IPS DF 6.9 (cell line): ENCODE data around the gene ABTB2.

Experiments used
- DNase-seq: peaks from one replicate; pipeline ENCODE4 v3.0.0-alpha.2; 2013; ENCODE audit warnings: low read depth, low spot score
- H3K27ac ChIP-seq: one replicate; pipeline ENCODE4 v1.5.1; 2013; ENCODE audit warnings: low read length, control low read depth
- H3K27me3 ChIP-seq: 2 replicates; pipeline ENCODE4 v1.6.1; 2013; ENCODE audit warnings: mild to moderate bottlenecking, low read length; ENCODE audit not compliant: control insufficient read depth, insufficient read depth
- H3K36me3 ChIP-seq: 2 replicates; pipeline ENCODE4 v1.6.1; 2013; ENCODE audit warnings: low read length; ENCODE audit not compliant: control insufficient read depth, insufficient read depth
- H3K4me1 ChIP-seq: 2 replicates; pipeline ENCODE4 v1.6.1; 2013; ENCODE audit warnings: low read length; ENCODE audit not compliant: control insufficient read depth, insufficient read depth
- H3K4me3 ChIP-seq: 2 replicates; pipeline ENCODE4 v1.5.1; 2013; ENCODE audit warnings: mild to moderate bottlenecking, low read length
- H3K9me3 ChIP-seq: 2 replicates; pipeline ENCODE4 v1.6.1; 2013; ENCODE audit warnings: low read length, inconsistent platforms; ENCODE audit not compliant: control insufficient read depth, insufficient read depth
- WGBS: extraction: QIAGEN DNeasy Blood & Tissue Kit; methylation state at CpG from one replicate; pipeline ENCODE4 v1.1.7; 2013; ENCODE audit warnings: mixed read lengths, missing lambda C conversion rate; ENCODE audit not compliant: insufficient read length, insufficient coverage; 5-methylcytosine and 5-hydroxymethylcytosine counted together

ABTB2 gene

GRCh38 chr11:34357701-34358257, at the start of gene ABTB2:
TSS of gene ABTB2 (minus strand) at chr11:34358010.
- Histone ChIP-seq H3K27ac (no peak within 1 kb of the TSS), H3K36me3 (no peaks in the 10 kb centered on the region), H3K9me3 (no peaks in the 10 kb centered on the region), H3K4me3 (peak within 1 kb of the TSS; percentile 53), H3K4me1 (peaks cover 5% of the 10 kb centered on the region; the same call in 1 of the 2 replicates), H3K27me3 (peaks cover 9% of the 10 kb centered on the region)
- no CpG with 5 or more reads among the region's 57 CpGs for WGBS
- DNase-seq, result peak; percentile 86

GRCh38 chr11:34407121-34407813, 49.5 kb upstream of the ABTB2 start:
- no peak for DNase-seq
- no peaks in the 10 kb centered on the region for H3K4me1 ChIP-seq
- no peak overlapping the region for H3K27ac ChIP-seq
- no peak overlapping the region for H3K4me3 ChIP-seq
- H3K9me3 ChIP-seq, result no peaks in the 10 kb centered on the region
- no peaks in the 10 kb centered on the region for H3K36me3 ChIP-seq
- no CpG with 5 or more reads among the region's 2 CpGs for WGBS
- no peaks in the 10 kb centered on the region for H3K27me3 ChIP-seq

- no CpG with 5 or more reads among the region's 3 CpGs for WGBS
- no peak overlapping the region for H3K27ac ChIP-seq
- H3K4me3 ChIP-seq, result no peak overlapping the region
- H3K9me3 ChIP-seq, result no peaks in the 10 kb centered on the region
- H3K4me1 ChIP-seq, result no peaks in the 10 kb centered on the region
- H3K36me3 ChIP-seq, result no peaks in the 10 kb centered on the region
- no peak for DNase-seq
- H3K27me3 ChIP-seq, result no peaks in the 10 kb centered on the region
Observed at GRCh38 chr11:34406413-34406812, 48.6 kb upstream of the ABTB2 start.

- Histone ChIP-seq H3K36me3 (no peaks in the 10 kb centered on the region), H3K27me3 (no peaks in the 10 kb centered on the region), H3K9me3 (no peaks in the 10 kb centered on the region), H3K4me3 (no peak overlapping the region), H3K4me1 (no peaks in the 10 kb centered on the region), H3K27ac (no peak overlapping the region)
- WGBS, result 96% methylated on average over 2 of the region's 7 CpGs
- no peak for DNase-seq
Observed at GRCh38 chr11:34405079-34405858, 47.5 kb upstream of the ABTB2 start.

- Histone ChIP-seq H3K4me1 (no peaks in the 10 kb centered on the region), H3K9me3 (no peaks in the 10 kb centered on the region), H3K27me3 (no peaks in the 10 kb centered on the region), H3K27ac (no peak overlapping the region), H3K36me3 (no peaks in the 10 kb centered on the region), H3K4me3 (no peak overlapping the region)
- WGBS, result no CpG with 5 or more reads among the region's 6 CpGs
- DNase-seq, result no peak
Observed at GRCh38 chr11:34404280-34404679, 46.5 kb upstream of the ABTB2 start.

- DNase-seq, result no peak
Observed at GRCh38 chr11:34403431-34403830, 45.6 kb upstream of the ABTB2 start.

GRCh38 chr11:34397811-34398210, 40.0 kb upstream of the ABTB2 start:
- WGBS, result no CpG with 5 or more reads among the region's 2 CpGs
- Histone ChIP-seq H3K27ac (no peak overlapping the region), H3K4me1 (no peaks in the 10 kb centered on the region), H3K4me3 (no peak overlapping the region), H3K36me3 (no peaks in the 10 kb centered on the region), H3K27me3 (no peaks in the 10 kb centered on the region), H3K9me3 (no peaks in the 10 kb centered on the region)
- DNase-seq, result no peak

More at GRCh38 chr11:34403431-34403830, 45.6 kb upstream of the ABTB2 start:
- H3K27ac ChIP-seq, result no peak overlapping the region
- H3K27me3 ChIP-seq, result no peaks in the 10 kb centered on the region
- H3K9me3 ChIP-seq, result no peaks in the 10 kb centered on the region
- no peaks in the 10 kb centered on the region for H3K36me3 ChIP-seq
- H3K4me1 ChIP-seq, result no peaks in the 10 kb centered on the region
- WGBS, result no CpG with 5 or more reads among the region's 4 CpGs
- no peak overlapping the region for H3K4me3 ChIP-seq

GRCh38 chr11:34397120-34397519, 39.3 kb upstream of the ABTB2 start:
- no peaks in the 10 kb centered on the region for H3K36me3 ChIP-seq

GRCh38 chr11:34395916-34396550, 38.2 kb upstream of the ABTB2 start:
- WGBS, result no CpG with 5 or more reads among the region's 1 CpG
- H3K4me1 ChIP-seq, result no peaks in the 10 kb centered on the region
- no peaks in the 10 kb centered on the region for H3K9me3 ChIP-seq
- DNase-seq, result no peak
- H3K27me3 ChIP-seq, result no peaks in the 10 kb centered on the region
- no peak overlapping the region for H3K4me3 ChIP-seq
- no peaks in the 10 kb centered on the region for H3K36me3 ChIP-seq
- H3K27ac ChIP-seq, result no peak overlapping the region

More at GRCh38 chr11:34397120-34397519, 39.3 kb upstream of the ABTB2 start:
- no peak for DNase-seq
- Histone ChIP-seq H3K9me3 (no peaks in the 10 kb centered on the region), H3K27me3 (no peaks in the 10 kb centered on the region), H3K27ac (no peak overlapping the region), H3K4me3 (no peak overlapping the region), H3K4me1 (no peaks in the 10 kb centered on the region)
- no CpG with 5 or more reads among the region's 1 CpG for WGBS

- no peak overlapping the region for H3K27ac ChIP-seq
- H3K36me3 ChIP-seq, result no peaks in the 10 kb centered on the region
- H3K4me1 ChIP-seq, result no peaks in the 10 kb centered on the region
- H3K4me3 ChIP-seq, result no peak overlapping the region
- no peaks in the 10 kb centered on the region for H3K27me3 ChIP-seq
- H3K9me3 ChIP-seq, result no peaks in the 10 kb centered on the region
- no peak for DNase-seq
- WGBS, result no CpG with 5 or more reads among the region's 6 CpGs
Observed at GRCh38 chr11:34394771-34395300, 37.0 kb upstream of the ABTB2 start.
